ENCODE measurements around the gene INPP4B.

INPP4B gene

DNA sequence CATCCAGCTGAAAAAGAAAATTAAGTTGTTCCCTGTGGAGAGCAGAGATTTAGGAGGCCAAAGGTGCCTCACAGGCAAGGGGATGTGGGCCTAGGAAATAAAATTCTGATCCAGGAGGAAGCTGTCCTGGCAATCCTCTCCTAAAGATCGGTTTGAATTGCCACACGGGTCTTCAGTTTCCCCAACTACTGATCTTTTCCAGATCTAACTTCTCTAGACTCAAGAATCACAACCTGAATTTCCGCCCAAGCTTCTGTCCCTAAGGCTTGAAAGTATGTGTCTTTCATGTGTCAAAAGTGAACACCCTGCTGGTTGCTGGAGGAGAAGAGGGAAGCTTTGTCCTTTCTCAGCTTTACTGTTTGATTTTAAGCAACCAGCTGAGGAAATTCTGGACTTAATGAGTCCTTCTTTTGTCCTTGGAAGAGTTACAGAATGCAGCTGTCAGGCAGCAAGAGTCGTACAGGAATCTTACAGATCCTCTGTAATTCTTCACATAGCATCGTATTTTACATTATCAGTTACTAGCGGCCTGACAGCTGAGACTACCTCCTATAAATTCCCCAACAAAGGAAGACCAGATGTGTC, 93.8 kb downstream of the INPP4B start:
- H2BK5ac ChIP-seq (ENCODE audit: low read length), result no peak overlapping the region
- no peak overlapping the region for H3K23ac ChIP-seq (ENCODE audit: low read depth, low read length, poor library complexity)
- H3K4ac ChIP-seq (ENCODE audit: low read length), result no peak overlapping the region
- H3K79me1 ChIP-seq (ENCODE audit: low read depth, low read length), result no peaks in the 10 kb centered on the region
- peak overlapping the region; percentile 59 for H2AFZ ChIP-seq (ENCODE audit: low read length)
- peak overlapping the region in 1 of 2 donors; percentile 10 for H3K4me3 ChIP-seq (ENCODE audit: low read length in 2 of 2)
- no peak overlapping the region for H2BK15ac ChIP-seq (ENCODE audit: low read length)
- H4K91ac ChIP-seq (ENCODE audit: low read depth, low read length, poor library complexity), result no peak overlapping the region
- H3K27ac ChIP-seq (replicated peaks; ENCODE audit: low read length), result peak overlapping the region; percentile 62
- H2AK5ac ChIP-seq (ENCODE audit: low read depth, low read length), result no peak overlapping the region
- H3K36me3 ChIP-seq (replicated peaks in 1 of 2; ENCODE audit: control insufficient read depth in 2 of 2, insufficient read depth in 2 of 2, low read length in 2 of 2), result no peaks in the 10 kb centered on the region
- no peak overlapping the region for H3K9ac ChIP-seq (ENCODE audit: low read depth, low read length, poor library complexity)
- WGBS, 2 donors (ENCODE audit: extremely low coverage in 2 of 2, insufficient read length in 2 of 2, insufficient replicate concordance in 1 of 2), result no CpG with 5 or more reads among the region's 6 CpGs
- no peaks in the 10 kb centered on the region for H3K9me3 ChIP-seq (replicated peaks in 1 of 2; ENCODE audit: control insufficient read depth in 2 of 2, insufficient read depth in 1 of 2, low read depth in 1 of 2, low read length in 2 of 2)
- no peak overlapping the region for H2BK120ac ChIP-seq (ENCODE audit: low read depth, low read length)
- no peak overlapping the region for H3K18ac ChIP-seq (ENCODE audit: low read length)
- no peak overlapping the region for H3K14ac ChIP-seq (ENCODE audit: low read length)
- peaks cover 2 to 12% of the 10 kb centered on the region in 2 donors for H3K4me1 ChIP-seq (ENCODE audit: control insufficient read depth in 2 of 2, insufficient read depth in 1 of 2, low read depth in 1 of 2, low read length in 2 of 2)
- no peak for DNase-seq (ENCODE audit: low spot score)
- no peak overlapping the region for H2BK12ac ChIP-seq (ENCODE audit: low read length)
- no peaks in the 10 kb centered on the region for H3K27me3 ChIP-seq (ENCODE audit: control insufficient read depth in 3 of 3, insufficient read depth in 3 of 3, low read depth in 1 of 3, low read length in 3 of 3)
- H4K8ac ChIP-seq (ENCODE audit: low read depth, low read length), result no peak overlapping the region
- H3K4me2 ChIP-seq (ENCODE audit: insufficient read depth, low read length, poor library complexity, severe bottlenecking), result no peak overlapping the region

DNA sequence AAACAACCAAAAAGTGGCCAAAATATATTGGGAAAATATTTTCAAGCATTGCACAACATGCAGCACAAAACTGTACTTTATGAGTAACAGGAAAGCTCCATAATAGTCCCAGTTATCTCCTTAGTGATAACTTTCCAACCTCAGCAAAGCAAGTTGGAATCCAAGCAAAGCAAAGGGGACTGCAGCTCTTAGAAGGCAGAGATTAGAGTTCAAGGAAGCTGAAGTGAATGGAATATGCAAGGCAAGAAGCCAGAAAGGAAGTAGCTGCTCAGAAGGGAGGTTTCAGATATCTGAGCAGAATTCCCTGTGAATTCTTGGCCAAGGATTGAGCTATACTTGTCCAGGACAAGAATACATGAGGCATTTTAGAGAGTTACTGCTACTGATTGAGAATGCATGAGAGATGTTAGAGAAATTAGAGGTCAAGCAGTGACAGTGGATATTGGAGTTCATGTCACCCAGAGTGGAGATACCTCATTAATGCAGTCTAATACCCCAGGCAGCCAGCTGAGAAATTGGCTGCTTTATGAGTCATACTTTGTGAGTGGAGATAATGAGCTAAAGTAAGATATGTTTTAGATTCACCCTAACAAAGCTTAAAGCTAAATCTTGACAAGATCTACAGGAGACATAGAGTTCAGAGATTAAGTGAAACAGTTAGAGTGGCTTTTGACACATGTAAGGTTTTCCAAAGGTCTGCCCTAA, 102.8 kb downstream of the INPP4B start:
- no peak overlapping the region for H2BK12ac ChIP-seq (ENCODE audit: low read length)
- H3K14ac ChIP-seq (ENCODE audit: low read length), result no peak overlapping the region
- H3K4me2 ChIP-seq (ENCODE audit: insufficient read depth, low read length, poor library complexity, severe bottlenecking), result no peak overlapping the region
- H3K27ac ChIP-seq (replicated peaks; ENCODE audit: low read length), result no peak overlapping the region
- H3K9ac ChIP-seq (ENCODE audit: low read depth, low read length, poor library complexity), result no peak overlapping the region
- no peak overlapping the region for H2BK15ac ChIP-seq (ENCODE audit: low read length)
- H3K79me1 ChIP-seq (ENCODE audit: low read depth, low read length), result no peaks in the 10 kb centered on the region
- H3K4me1 ChIP-seq (ENCODE audit: control insufficient read depth in 2 of 2, insufficient read depth in 1 of 2, low read depth in 1 of 2, low read length in 2 of 2), result no peaks in the 10 kb centered on the region
- no peak overlapping the region for H4K91ac ChIP-seq (ENCODE audit: low read depth, low read length, poor library complexity)
- no peaks in the 10 kb centered on the region for H3K36me3 ChIP-seq (replicated peaks in 1 of 2; ENCODE audit: control insufficient read depth in 2 of 2, insufficient read depth in 2 of 2, low read length in 2 of 2)
- no peak overlapping the region for H2BK120ac ChIP-seq (ENCODE audit: low read depth, low read length)
- H3K9me3 ChIP-seq (replicated peaks in 1 of 2; ENCODE audit: control insufficient read depth in 2 of 2, insufficient read depth in 1 of 2, low read depth in 1 of 2, low read length in 2 of 2), result peaks cover 0 to 9% of the 10 kb centered on the region in 2 donors
- H4K8ac ChIP-seq (ENCODE audit: low read depth, low read length), result no peak overlapping the region
- peak overlapping the region; percentile 55 for H2AFZ ChIP-seq (ENCODE audit: low read length)
- no peak overlapping the region for H3K23ac ChIP-seq (ENCODE audit: low read depth, low read length, poor library complexity)
- no peak for DNase-seq (ENCODE audit: low spot score)
- no peak overlapping the region for H2BK5ac ChIP-seq (ENCODE audit: low read length)
- no peak overlapping the region for H3K4me3 ChIP-seq (ENCODE audit: low read length in 2 of 2)
- H3K4ac ChIP-seq (ENCODE audit: low read length), result no peak overlapping the region
- H2AK5ac ChIP-seq (ENCODE audit: low read depth, low read length), result no peak overlapping the region
- no peak overlapping the region for H3K18ac ChIP-seq (ENCODE audit: low read length)
- no peaks in the 10 kb centered on the region for H3K27me3 ChIP-seq (ENCODE audit: control insufficient read depth in 3 of 3, insufficient read depth in 3 of 3, low read depth in 1 of 3, low read length in 3 of 3)

DNA sequence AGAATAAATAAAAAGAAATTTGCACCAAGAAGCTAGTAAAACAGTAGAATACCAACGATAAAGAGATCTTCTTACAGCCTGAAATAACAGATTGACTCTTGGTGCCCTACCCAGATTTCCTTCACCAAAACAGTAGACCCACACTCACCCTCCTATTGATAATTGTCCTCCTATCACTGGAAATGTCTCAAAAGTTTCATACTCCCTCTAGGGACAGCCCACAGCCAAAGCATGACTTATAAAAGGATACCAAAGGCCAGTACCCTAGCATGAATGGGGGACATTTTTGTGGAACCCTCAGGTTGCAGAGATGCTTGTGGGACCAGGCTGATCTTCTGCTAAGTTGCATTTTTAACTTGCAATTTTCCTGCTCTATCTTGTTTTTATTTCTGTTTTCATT, 104.1 kb downstream of the INPP4B start:
- Histone ChIP-seq H3K4me3 (ENCODE audit: low read length in 2 of 2) (no peak overlapping the region), H2AK5ac (ENCODE audit: low read depth, low read length) (no peak overlapping the region), H3K4me2 (ENCODE audit: insufficient read depth, low read length, poor library complexity, severe bottlenecking) (no peak overlapping the region), H2BK15ac (ENCODE audit: low read length) (no peak overlapping the region), H3K79me1 (ENCODE audit: low read depth, low read length) (no peaks in the 10 kb centered on the region), H3K9me3 (replicated peaks in 1 of 2; ENCODE audit: control insufficient read depth in 2 of 2, insufficient read depth in 1 of 2, low read depth in 1 of 2, low read length in 2 of 2) (peaks cover 0 to 9% of the 10 kb centered on the region in 2 donors), H2BK120ac (ENCODE audit: low read depth, low read length) (no peak overlapping the region), H4K91ac (ENCODE audit: low read depth, low read length, poor library complexity) (no peak overlapping the region), H3K4me1 (ENCODE audit: control insufficient read depth in 2 of 2, insufficient read depth in 1 of 2, low read depth in 1 of 2, low read length in 2 of 2) (no peaks in the 10 kb centered on the region), H3K9ac (ENCODE audit: low read depth, low read length, poor library complexity) (no peak overlapping the region), H3K23ac (ENCODE audit: low read depth, low read length, poor library complexity) (no peak overlapping the region), H2BK12ac (ENCODE audit: low read length) (no peak overlapping the region), H3K18ac (ENCODE audit: low read length) (no peak overlapping the region), H3K4ac (ENCODE audit: low read length) (no peak overlapping the region), H2AFZ (ENCODE audit: low read length) (no peak overlapping the region), H3K36me3 (replicated peaks in 1 of 2; ENCODE audit: control insufficient read depth in 2 of 2, insufficient read depth in 2 of 2, low read length in 2 of 2) (no peaks in the 10 kb centered on the region), H3K27ac (replicated peaks; ENCODE audit: low read length) (no peak overlapping the region), H3K27me3 (ENCODE audit: control insufficient read depth in 3 of 3, insufficient read depth in 3 of 3, low read depth in 1 of 3, low read length in 3 of 3) (no peaks in the 10 kb centered on the region), H3K14ac (ENCODE audit: low read length) (no peak overlapping the region), H2BK5ac (ENCODE audit: low read length) (no peak overlapping the region), H4K8ac (ENCODE audit: low read depth, low read length) (no peak overlapping the region)
- no peak for DNase-seq (ENCODE audit: low spot score)
- WGBS, 2 donors (ENCODE audit: extremely low coverage in 2 of 2, insufficient read length in 2 of 2, insufficient replicate concordance in 1 of 2), result no CpG with 5 or more reads among the region's 1 CpG

DNA sequence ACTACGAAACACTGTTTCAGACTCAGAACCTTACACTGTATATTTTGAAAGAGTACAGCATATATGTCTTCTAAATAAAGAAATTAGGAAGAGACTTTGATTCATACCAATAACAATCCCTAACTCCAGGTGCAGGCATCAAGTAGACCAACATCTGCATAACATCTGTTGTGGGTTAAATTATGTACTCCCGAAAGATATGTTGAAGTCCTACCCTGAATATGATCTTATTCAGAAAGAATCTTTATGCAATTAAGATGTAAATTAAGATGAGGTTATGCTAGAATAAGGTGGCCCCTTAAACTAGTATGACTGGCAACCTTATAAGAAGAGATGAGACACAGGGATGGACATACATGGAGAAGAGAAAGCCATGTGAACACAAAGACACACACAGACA, 117.9 kb downstream of the INPP4B start:
- Histone ChIP-seq H2AK5ac (ENCODE audit: low read depth, low read length) (no peak overlapping the region), H3K27me3 (ENCODE audit: control insufficient read depth in 3 of 3, insufficient read depth in 3 of 3, low read depth in 1 of 3, low read length in 3 of 3) (no peaks in the 10 kb centered on the region), H2AFZ (ENCODE audit: low read length) (no peak overlapping the region), H3K4ac (ENCODE audit: low read length) (no peak overlapping the region), H3K9me3 (replicated peaks in 1 of 2; ENCODE audit: control insufficient read depth in 2 of 2, insufficient read depth in 1 of 2, low read depth in 1 of 2, low read length in 2 of 2) (no peaks in the 10 kb centered on the region), H3K79me1 (ENCODE audit: low read depth, low read length) (no peaks in the 10 kb centered on the region), H3K27ac (replicated peaks; ENCODE audit: low read length) (no peak overlapping the region), H3K36me3 (replicated peaks in 1 of 2; ENCODE audit: control insufficient read depth in 2 of 2, insufficient read depth in 2 of 2, low read length in 2 of 2) (no peaks in the 10 kb centered on the region), H2BK5ac (ENCODE audit: low read length) (no peak overlapping the region), H2BK15ac (ENCODE audit: low read length) (no peak overlapping the region), H3K9ac (ENCODE audit: low read depth, low read length, poor library complexity) (no peak overlapping the region), H3K14ac (ENCODE audit: low read length) (no peak overlapping the region), H3K23ac (ENCODE audit: low read depth, low read length, poor library complexity) (no peak overlapping the region), H3K4me1 (ENCODE audit: control insufficient read depth in 2 of 2, insufficient read depth in 1 of 2, low read depth in 1 of 2, low read length in 2 of 2) (no peaks in the 10 kb centered on the region), H3K18ac (ENCODE audit: low read length) (no peak overlapping the region), H3K4me2 (ENCODE audit: insufficient read depth, low read length, poor library complexity, severe bottlenecking) (no peak overlapping the region), H2BK120ac (ENCODE audit: low read depth, low read length) (no peak overlapping the region), H4K91ac (ENCODE audit: low read depth, low read length, poor library complexity) (no peak overlapping the region), H2BK12ac (ENCODE audit: low read length) (no peak overlapping the region), H4K8ac (ENCODE audit: low read depth, low read length) (no peak overlapping the region), H3K4me3 (ENCODE audit: low read length in 2 of 2) (no peak overlapping the region)
- no peak for DNase-seq (ENCODE audit: low spot score)
- WGBS, 2 donors (ENCODE audit: extremely low coverage in 2 of 2, insufficient read length in 2 of 2, insufficient replicate concordance in 1 of 2), result no CpG with 5 or more reads among the region's 2 CpGs
